SK-N-SH (cell line): ENCODE data around the gene YPEL1. TPM values are rescaled to one million over a fixed set of nuclear protein-coding genes. Genes with fewer than 3 reads are reported as not detected.

Source experiments
- CTCF ChIA-PET: fragments of 300-600, 350-600 bp; formaldehyde crosslinking; extraction: SDS; loops from one replicate; lab custom pipeline; 2021; lab: Yijun Ruan, JAX
- POLR2A ChIA-PET: fragments of 350-600 bp; sonication (Branson Sonifier 250); formaldehyde crosslinking; extraction: SDS; loops from one replicate; lab custom pipeline; 2020; ENCODE audit warnings: antibody characterized with exemption, inconsistent platforms; lab: Yijun Ruan, JAX
- DNase-seq: peaks from one replicate; pipeline ENCODE4 v3.0.0; 2012
- H2AFZ ChIP-seq: fragments of 200-600 bp; sonication (generic); 2 replicates; pipeline ENCODE4 v1.8.1; 2016; ENCODE audit warnings: antibody characterized with exemption, mild to moderate bottlenecking, low read depth
- H3F3A ChIP-seq: fragments of 200-600 bp; sonication (generic); replicated peaks from 2 replicates; pipeline ENCODE3; 2016; ENCODE audit warnings: antibody characterized with exemption, mild to moderate bottlenecking; ENCODE audit not compliant: insufficient read depth
- H3K27ac ChIP-seq, 2 experiments: fragments of 200-500 bp in 1 of 2; fragments of 200-600 bp in 1 of 2; sonication (Bioruptor generic) in 1 of 2; sonication (generic), shearing (Covaris generic) in 1 of 2; 2 replicates each; pipeline versions ENCODE4 v1.5.1 to v1.6.1; 2014 to 2016; ENCODE audit warnings: low read depth in 2 of 2, inconsistent platforms in 1 of 2, low read length in 1 of 2, mild to moderate bottlenecking in 1 of 2, mixed read lengths in 1 of 2
- H3K27me3 ChIP-seq: fragments of 200-600 bp; sonication (generic), shearing (Covaris generic); 2 replicates; pipeline ENCODE4 v1.6.1; 2016; ENCODE audit warnings: mixed run types; ENCODE audit not compliant: insufficient read depth
- H3K36me3 ChIP-seq, 2 experiments: fragments of 200-500 bp in 1 of 2; fragments of 200-600 bp in 1 of 2; sonication (Bioruptor generic) in 1 of 2; sonication (generic) in 1 of 2; replicated peaks in 1 of 2; 2 replicates each; pipeline versions ENCODE3 to v1.5.1; 2014 to 2016; ENCODE audit warnings: low read length in 1 of 2, mild to moderate bottlenecking in 1 of 2; ENCODE audit not compliant: insufficient read depth in 2 of 2, control insufficient read depth in 1 of 2
- H3K4me1 ChIP-seq, 2 experiments: fragments of 200-500 bp in 1 of 2; fragments of 200-600 bp in 1 of 2; sonication (Bioruptor generic) in 1 of 2; sonication (generic), shearing (Covaris generic) in 1 of 2; 2 replicates each; pipeline versions ENCODE4 v1.5.1 to v1.6.1; 2014 to 2016; ENCODE audit warnings: low read depth in 1 of 2, low read length in 1 of 2, mixed run types in 1 of 2; ENCODE audit not compliant: insufficient read depth in 2 of 2, control insufficient read depth in 1 of 2
- H3K4me2 ChIP-seq: fragments of 200-600 bp; sonication (generic), shearing (Covaris generic); 2 replicates; pipeline ENCODE4 v1.6.1; 2017; ENCODE audit warnings: mixed run types
- H3K4me3 ChIP-seq, 2 experiments: fragments of 200-500 bp in 1 of 2; fragments of 200-600 bp in 1 of 2; sonication (Bioruptor generic) in 1 of 2; sonication (generic), shearing (Covaris generic) in 1 of 2; 2 replicates each; pipeline versions ENCODE4 v1.5.1 to v1.8.1; 2014 to 2016; ENCODE audit warnings: low read depth in 2 of 2, inconsistent platforms in 1 of 2, low read length in 1 of 2, mild to moderate bottlenecking in 1 of 2, mixed read lengths in 1 of 2, moderate library complexity in 1 of 2
- H3K79me2 ChIP-seq: fragments of 200-600 bp; sonication (generic); 2 replicates; pipeline ENCODE4 v1.8.1; 2017; ENCODE audit warnings: mild to moderate bottlenecking; ENCODE audit not compliant: insufficient read depth
- H3K9ac ChIP-seq: fragments of 200-600 bp; sonication (generic); 2 replicates; pipeline ENCODE4 v1.6.1; 2017; ENCODE audit warnings: mixed run types
- H3K9me2 ChIP-seq: fragments of 200-600 bp; sonication (generic); 2 replicates; pipeline ENCODE4 v1.6.1; 2017; ENCODE audit warnings: mixed run types
- H3K9me3 ChIP-seq: fragments of 200-600 bp; sonication (generic); 2 replicates; pipeline ENCODE4 v1.6.1; 2017; ENCODE audit warnings: mixed run types, mild to moderate bottlenecking, moderate library complexity
- H4K20me1 ChIP-seq: fragments of 200-600 bp; sonication (generic); 2 replicates; pipeline ENCODE4 v1.6.1; 2017; ENCODE audit warnings: mild to moderate bottlenecking, mixed run types; ENCODE audit not compliant: insufficient read depth
- CHD2 ChIP-seq: fragments of 150-350 bp; IDR thresholded peaks from 2 replicates; pipeline ENCODE4 v1.6.1; 2018; ENCODE audit warnings: low read length; ENCODE audit not compliant: partially characterized antibody
- EP300 ChIP-seq, 2 experiments: IDR thresholded peaks; 2 replicates each; pipeline versions ENCODE4 v1.4.0 to v1.6.1; 2012; ENCODE audit warnings: borderline replicate concordance in 1 of 2, low read depth in 1 of 2, low read length in 1 of 2
- FOSL2 ChIP-seq: IDR thresholded peaks from 2 replicates; pipeline ENCODE4 v1.4.0; 2012; ENCODE audit warnings: low read depth, mild to moderate bottlenecking, moderate library complexity, borderline replicate concordance
- MEF2A ChIP-seq: IDR thresholded peaks from 2 replicates; pipeline ENCODE4 v1.4.0; 2012; ENCODE audit warnings: low read depth, borderline replicate concordance
- MXI1 ChIP-seq: IDR thresholded peaks from 2 replicates; pipeline ENCODE4 v1.6.1; 2012; ENCODE audit warnings: mild to moderate bottlenecking, low read depth, low read length, improper control_type of control experiment
- NFIC ChIP-seq: IDR thresholded peaks from 2 replicates; pipeline ENCODE4 v1.4.0; 2012; ENCODE audit warnings: borderline replicate concordance
- NRF1 ChIP-seq: IDR thresholded peaks from 2 replicates; pipeline ENCODE4 v1.6.1; 2012; ENCODE audit warnings: low read depth, mild to moderate bottlenecking, low read length
- SIN3A ChIP-seq: IDR thresholded peaks from 2 replicates; pipeline ENCODE4 v1.6.1; 2012; ENCODE audit warnings: low read depth, mild to moderate bottlenecking, low read length, moderate library complexity, borderline replicate concordance
- TAF1 ChIP-seq: IDR thresholded peaks from 2 replicates; pipeline ENCODE4 v1.6.1; 2012; ENCODE audit warnings: low read depth, mild to moderate bottlenecking, low read length, moderate library complexity, borderline replicate concordance
- TCF12 ChIP-seq: IDR thresholded peaks from 2 replicates; pipeline ENCODE4 v1.4.0; 2012
- YY1 ChIP-seq: IDR thresholded peaks from 2 replicates; pipeline ENCODE4 v1.4.0; 2012; ENCODE audit warnings: low read depth, mild to moderate bottlenecking
- WGBS: methylation state at CpG from one replicate; pipeline ENCODE4 v1.1.6; 2017; ENCODE audit warnings: low lambda C conversion rate; 5-methylcytosine and 5-hydroxymethylcytosine counted together
- polyA plus RNA-seq, 3 experiments: library from polyadenylated mRNA; depleted of rRNA; stranded (reverse); fragments of >200 nt; gene quantifications; 2 replicates each; pipeline ENCODE4 v1.2.3, GENCODE V29; 2012
- TF ChIP-seq, protein P1 (sequence below): IDR thresholded peaks from 2 replicates; pipeline ENCODE4 v1.4.0; 2012; ENCODE audit warnings: low read depth, borderline replicate concordance
- TF ChIP-seq, protein P2 (sequence below): fragments of 150-350 bp; IDR thresholded peaks from 2 replicates; pipeline ENCODE4 v1.6.1; 2017; ENCODE audit warnings: antibody characterized with exemption, low read length, low read depth, borderline replicate concordance
- TF ChIP-seq, protein P3 (sequence below): IDR thresholded peaks from 2 replicates; pipeline ENCODE4; 2012

Gene YPEL1
- polyA plus RNA-seq, 1 of the 3 experiments (the other 2 are of a cell fraction): 2.4 TPM

DNA sequence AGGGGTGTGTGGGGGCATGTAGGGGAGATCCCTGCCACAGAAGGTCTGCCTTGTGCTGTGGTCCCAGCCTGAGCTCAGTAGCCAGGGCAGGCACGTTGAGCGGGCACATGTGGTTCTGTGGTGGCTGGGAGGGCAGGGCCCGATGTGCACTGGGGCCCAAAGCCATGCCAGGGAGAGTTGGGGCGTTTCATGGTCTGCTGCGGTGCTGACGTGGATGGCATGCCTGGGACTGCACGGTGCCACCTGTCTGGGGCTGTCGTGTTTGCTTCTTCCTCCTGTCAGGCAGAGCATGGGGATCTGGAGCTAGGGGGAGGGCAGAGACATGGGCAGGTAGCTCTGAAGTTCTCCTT lies 50.5 kb downstream of the YPEL1 start (continued):
- TF ChIP-seq, protein P1, sequence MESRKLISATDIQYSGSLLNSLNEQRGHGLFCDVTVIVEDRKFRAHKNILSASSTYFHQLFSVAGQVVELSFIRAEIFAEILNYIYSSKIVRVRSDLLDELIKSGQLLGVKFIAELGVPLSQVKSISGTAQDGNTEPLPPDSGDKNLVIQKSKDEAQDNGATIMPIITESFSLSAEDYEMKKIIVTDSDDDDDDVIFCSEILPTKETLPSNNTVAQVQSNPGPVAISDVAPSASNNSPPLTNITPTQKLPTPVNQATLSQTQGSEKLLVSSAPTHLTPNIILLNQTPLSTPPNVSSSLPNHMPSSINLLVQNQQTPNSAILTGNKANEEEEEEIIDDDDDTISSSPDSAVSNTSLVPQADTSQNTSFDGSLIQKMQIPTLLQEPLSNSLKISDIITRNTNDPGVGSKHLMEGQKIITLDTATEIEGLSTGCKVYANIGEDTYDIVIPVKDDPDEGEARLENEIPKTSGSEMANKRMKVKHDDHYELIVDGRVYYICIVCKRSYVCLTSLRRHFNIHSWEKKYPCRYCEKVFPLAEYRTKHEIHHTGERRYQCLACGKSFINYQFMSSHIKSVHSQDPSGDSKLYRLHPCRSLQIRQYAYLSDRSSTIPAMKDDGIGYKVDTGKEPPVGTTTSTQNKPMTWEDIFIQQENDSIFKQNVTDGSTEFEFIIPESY: no peak
- TF ChIP-seq CHD2: no peak
- TF ChIP-seq SIN3A: no peak
- no peak for TF ChIP-seq NFIC
- no peak for TF ChIP-seq YY1
- TF ChIP-seq, protein P2, sequence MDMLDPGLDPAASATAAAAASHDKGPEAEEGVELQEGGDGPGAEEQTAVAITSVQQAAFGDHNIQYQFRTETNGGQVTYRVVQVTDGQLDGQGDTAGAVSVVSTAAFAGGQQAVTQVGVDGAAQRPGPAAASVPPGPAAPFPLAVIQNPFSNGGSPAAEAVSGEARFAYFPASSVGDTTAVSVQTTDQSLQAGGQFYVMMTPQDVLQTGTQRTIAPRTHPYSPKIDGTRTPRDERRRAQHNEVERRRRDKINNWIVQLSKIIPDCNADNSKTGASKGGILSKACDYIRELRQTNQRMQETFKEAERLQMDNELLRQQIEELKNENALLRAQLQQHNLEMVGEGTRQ: no peak
- no peak for TF ChIP-seq TCF12
- TF ChIP-seq TAF1: no peak

DNA sequence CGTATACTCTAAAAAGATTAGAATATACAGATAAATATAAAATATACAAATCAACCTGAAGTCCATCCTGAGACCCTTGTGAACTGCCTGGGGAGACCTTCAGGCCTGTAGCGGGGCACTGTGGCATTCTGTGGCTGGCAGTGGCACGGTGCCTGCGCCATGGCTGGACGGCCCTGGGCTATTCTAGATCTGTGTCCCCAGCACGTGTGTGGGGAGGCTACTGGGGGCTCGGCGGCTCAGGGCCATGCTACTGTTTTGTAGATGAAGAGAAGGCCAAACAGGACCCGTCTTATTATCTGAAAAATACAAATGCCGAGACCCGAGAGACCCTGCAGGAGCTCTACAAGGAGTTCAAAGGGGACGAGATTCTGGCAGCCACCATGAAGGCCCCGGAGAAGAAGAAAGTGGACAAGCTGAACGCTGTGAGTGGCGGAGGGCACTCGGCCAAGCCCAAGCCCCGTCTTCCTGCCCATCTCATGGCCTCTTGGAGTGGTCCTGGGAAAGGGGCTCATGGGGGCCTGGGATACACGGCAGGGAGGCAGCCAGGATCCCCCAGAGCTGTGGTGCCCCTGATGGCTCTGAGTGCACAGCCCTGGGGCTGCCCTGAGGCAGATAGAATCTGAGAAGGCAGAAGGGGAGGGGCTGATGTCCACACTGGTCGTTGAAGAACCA lies 51.0 kb downstream of the YPEL1 start:
- Histone ChIP-seq H3K36me3 (peaks cover 0 to 54% of the 10 kb centered on the region in 2 experiments), H3K9me3 (no peaks in the 10 kb centered on the region), H3K79me2 (no peaks in the 10 kb centered on the region), H3K4me2 (no peak overlapping the region), H3K27me3 (no peaks in the 10 kb centered on the region), H2AFZ (no peak overlapping the region), H3F3A (no peaks in the 10 kb centered on the region), H3K27ac (no peak overlapping the region), H3K9me2 (no peaks in the 10 kb centered on the region), H3K4me1 (no peaks in the 10 kb centered on the region; a peak in 1 of 4 replicates), H3K9ac (no peak overlapping the region), H4K20me1 (no peaks in the 10 kb centered on the region), H3K4me3 (no peak overlapping the region)
- DNase-seq: no peak
- ChIA-PET CTCF (interaction anchor here (1.3 kb wide), 1 partner anchor 254 kb away, joined by 5 read pairs; no protein-coding TSS in a partner anchor), POLR2A (no interaction called here)
- 88% methylated on average over 17 of the region's 19 CpGs for WGBS
- TF ChIP-seq NRF1 (no peak), CHD2 (no peak), MEF2A (no peak), YY1 (no peak), EP300 (IDR thresholded peaks at IDR 0.05; ENCODE audit: borderline replicate concordance in 1 of 2, low read depth in 1 of 2, low read length in 1 of 2) (no peak), FOSL2 (no peak), MXI1 (no peak)
- TF ChIP-seq, protein P1: no peak
- TF ChIP-seq, protein P3, sequence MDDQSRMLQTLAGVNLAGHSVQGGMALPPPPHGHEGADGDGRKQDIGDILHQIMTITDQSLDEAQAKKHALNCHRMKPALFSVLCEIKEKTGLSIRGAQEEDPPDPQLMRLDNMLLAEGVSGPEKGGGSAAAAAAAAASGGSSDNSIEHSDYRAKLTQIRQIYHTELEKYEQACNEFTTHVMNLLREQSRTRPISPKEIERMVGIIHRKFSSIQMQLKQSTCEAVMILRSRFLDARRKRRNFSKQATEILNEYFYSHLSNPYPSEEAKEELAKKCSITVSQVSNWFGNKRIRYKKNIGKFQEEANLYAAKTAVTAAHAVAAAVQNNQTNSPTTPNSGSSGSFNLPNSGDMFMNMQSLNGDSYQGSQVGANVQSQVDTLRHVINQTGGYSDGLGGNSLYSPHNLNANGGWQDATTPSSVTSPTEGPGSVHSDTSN: no peak
